ENCODE data around the gene EIF4ENIF1.
"Not testable (repeated sequence)": the region's sequence is repeated elsewhere in the genome, so short reads cannot be mapped to it uniquely, and the experiment has no call there.

The EIF4ENIF1 gene

GRCh38 chr22:31489632-31490495, at the start of gene EIF4ENIF1:
Gene EIF4ENIF1 (minus strand): TSS chr22:31489842. CDS start chr22:31488718, 1,124 bp downstream.
- DNase-seq (ENCODE audit: low spot score): peak; percentile 25

DNA sequence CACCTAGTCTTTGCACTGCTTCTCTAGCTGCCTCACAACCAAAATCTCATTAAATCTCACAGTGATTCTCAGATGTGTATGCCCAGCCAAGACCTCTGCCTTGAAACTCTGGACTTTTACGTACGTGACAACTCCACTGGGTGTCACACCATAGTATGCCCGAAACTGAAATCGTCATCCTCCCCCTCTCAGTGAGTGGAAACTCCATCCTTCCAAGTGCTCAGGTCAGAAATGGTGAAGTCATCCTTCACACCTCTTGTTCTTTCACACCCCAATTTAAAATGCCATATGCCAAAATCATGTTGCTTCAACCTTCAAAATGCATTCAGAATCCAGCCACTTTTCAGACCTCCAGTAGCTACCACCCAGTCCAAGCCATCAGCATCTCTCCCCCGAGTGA, 49.2 kb upstream of the EIF4ENIF1 start:
- no peak for DNase-seq (ENCODE audit: low spot score)

DNA sequence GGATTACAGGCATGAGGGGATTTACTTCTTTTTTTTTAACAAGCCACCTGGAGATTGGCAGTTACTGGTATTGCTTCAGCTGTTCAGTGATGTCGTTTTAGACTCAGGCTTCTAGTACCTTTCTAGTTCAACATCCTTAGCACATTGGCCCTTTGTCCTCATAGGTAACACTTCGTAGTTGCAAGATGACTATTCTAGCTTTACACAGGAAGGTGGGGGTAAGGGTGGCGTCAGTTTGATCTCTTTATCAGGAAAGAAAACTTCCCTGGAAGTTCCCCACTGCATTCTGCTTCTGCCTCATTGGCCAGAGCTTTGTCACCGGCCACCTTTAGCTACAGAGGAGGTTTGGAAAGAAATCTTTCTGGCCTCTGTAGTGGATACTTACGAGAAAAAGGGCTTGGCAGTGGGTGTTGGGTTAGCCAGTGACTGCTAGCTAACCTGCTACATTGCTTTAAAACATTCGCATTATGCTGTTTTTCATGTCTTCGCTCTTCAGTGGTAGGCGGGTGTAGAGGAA, 47.4 kb upstream of the EIF4ENIF1 start:
- no peak for DNase-seq (ENCODE audit: low spot score)

DNA sequence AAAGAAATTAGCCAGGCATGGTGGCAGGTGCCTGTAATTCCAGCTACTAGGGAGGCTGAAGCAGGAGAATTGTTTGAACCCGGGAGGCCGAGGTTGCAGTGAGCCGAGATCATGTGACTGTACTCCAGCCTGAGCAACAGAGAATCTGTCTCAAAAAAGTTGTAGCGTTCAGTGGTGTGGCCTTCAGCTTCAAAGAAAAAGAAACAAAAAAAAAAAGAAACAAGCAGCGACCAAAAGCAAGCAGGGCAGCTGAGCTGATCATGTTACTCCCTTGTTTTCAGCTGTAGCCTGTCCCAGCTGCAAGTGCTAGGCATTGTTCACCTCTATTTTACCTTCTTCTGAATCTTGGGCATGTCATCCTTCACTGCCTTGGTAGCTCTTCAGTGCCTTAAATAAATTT, 43.7 kb upstream of the EIF4ENIF1 start:
- no peak for DNase-seq (ENCODE audit: low spot score)

DNA sequence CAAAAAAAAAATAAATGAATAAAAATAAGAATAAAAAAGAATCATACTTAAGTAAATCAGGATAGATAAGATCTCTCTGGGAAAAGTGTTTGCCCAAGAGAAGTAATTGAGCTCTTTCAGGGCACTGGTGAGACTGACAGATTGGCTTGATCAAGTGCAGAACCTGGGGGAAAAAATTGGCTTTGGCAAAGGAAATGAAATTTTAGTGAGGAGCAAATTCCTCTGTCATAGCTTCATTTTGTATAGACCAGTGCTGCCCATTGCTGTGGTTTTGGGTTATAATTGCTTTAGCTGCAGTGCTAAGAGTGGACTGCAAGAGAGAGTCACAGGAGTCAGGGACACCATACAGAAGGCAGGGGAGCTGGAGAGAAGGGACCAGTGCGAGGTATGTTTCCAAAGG, 42.4 kb upstream of the EIF4ENIF1 start:
- no peak for DNase-seq (ENCODE audit: low spot score)

DNA sequence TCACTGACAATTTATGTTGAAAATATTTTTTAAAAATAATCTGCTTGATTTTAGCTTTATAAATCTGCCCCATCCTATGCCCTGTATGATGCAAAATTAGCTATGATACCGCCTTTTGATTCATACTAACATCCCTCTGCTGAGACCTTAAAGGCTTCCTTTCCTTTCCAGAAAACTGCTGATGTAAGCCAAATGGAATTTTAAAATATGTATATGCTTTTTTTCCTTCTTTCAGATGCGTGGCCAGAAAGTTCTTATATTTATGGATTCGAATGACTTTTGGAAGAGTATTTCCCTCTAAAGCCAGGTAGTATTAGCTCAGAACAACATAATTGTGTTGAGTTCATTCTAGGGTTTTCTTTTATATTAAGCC, 41.2 kb upstream of the EIF4ENIF1 start:
- DNase-seq (ENCODE audit: low spot score): no peak

DNA sequence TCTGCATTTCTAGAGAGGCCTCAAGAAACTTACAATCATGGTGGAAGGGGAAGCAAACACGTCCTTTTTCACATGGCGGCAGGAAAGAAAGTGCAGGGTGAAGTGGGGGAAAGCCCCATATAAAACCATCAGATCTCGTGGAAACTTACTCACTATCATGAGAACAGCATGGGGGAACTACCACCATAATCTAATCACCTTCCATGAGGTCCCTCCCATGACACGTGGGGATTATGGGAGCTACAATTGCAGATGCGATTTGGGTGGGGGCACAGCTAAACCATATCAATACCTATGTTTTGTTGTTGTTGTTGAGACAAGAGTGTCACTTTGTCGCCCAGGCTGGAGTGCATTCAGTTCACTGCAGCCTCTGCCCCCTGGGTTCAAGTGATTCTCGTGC, 36.6 kb upstream of the EIF4ENIF1 start:
- no peak for DNase-seq (ENCODE audit: low spot score)

DNA sequence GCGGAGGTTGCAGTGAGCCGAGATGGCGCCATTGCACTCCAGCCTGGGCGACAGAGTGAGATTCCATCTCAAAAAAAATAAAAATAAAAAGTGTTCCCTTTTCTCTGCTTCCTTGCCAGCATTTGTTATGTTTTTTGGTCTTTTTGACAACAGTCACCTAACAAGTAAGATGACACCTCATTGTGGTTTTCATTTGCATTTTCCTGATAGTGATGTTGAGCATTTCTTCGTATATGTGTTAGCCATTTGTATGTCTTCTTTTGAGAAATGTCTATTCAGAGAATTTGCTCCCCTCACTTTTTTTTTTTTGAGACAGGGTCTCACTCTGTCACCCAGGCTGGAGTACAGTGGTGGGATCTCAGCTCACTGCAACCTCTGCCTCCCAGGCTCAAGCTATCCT, 34.5 kb upstream of the EIF4ENIF1 start:
- not testable (repeated sequence) for DNase-seq (ENCODE audit: low spot score)

DNA sequence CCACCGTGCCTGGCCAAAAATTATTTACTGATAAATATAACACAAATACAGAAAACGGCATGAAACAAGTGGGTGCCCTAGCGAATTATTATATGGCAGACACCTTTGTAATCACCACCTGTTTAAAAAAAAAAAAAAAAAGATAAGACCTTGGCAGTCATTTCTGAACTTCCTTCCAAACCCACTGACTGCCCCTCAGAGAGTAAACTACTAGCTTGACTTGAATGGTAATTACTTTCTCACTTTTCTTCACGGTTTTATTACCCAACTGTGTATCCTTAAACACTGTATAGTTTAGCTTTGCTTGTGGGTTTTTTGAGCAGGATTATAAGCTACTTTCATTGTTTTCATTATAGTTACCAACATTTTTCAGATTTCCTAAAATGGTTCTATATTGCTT, 30.4 kb upstream of the EIF4ENIF1 start:
- no peak for DNase-seq (ENCODE audit: low spot score)

GRCh38 chr22:31509061-31509762, 19.6 kb upstream of the EIF4ENIF1 start:
- DNase-seq (ENCODE audit: low spot score): no peak

GRCh38 chr22:31508536-31508935, 18.9 kb upstream of the EIF4ENIF1 start:
- no peak for DNase-seq (ENCODE audit: low spot score)

- DNase-seq (ENCODE audit: low spot score): not testable (repeated sequence)
Observed at GRCh38 chr22:31507517-31507916, 17.9 kb upstream of the EIF4ENIF1 start.

- DNase-seq (ENCODE audit: low spot score): no peak
Observed at GRCh38 chr22:31504282-31504681, 14.6 kb upstream of the EIF4ENIF1 start.

- no peak for DNase-seq (ENCODE audit: low spot score)
Observed at GRCh38 chr22:31503211-31503964, 13.7 kb upstream of the EIF4ENIF1 start.

- DNase-seq (ENCODE audit: low spot score): no peak
Observed at GRCh38 chr22:31501738-31502137, 12.1 kb upstream of the EIF4ENIF1 start.

- DNase-seq (ENCODE audit: low spot score): no peak
Observed at GRCh38 chr22:31497148-31497938, 7.7 kb upstream of the EIF4ENIF1 start.

GRCh38 chr22:31496735-31497146, 7.1 kb upstream of the EIF4ENIF1 start:
- no peak for DNase-seq (ENCODE audit: low spot score)

DNA sequence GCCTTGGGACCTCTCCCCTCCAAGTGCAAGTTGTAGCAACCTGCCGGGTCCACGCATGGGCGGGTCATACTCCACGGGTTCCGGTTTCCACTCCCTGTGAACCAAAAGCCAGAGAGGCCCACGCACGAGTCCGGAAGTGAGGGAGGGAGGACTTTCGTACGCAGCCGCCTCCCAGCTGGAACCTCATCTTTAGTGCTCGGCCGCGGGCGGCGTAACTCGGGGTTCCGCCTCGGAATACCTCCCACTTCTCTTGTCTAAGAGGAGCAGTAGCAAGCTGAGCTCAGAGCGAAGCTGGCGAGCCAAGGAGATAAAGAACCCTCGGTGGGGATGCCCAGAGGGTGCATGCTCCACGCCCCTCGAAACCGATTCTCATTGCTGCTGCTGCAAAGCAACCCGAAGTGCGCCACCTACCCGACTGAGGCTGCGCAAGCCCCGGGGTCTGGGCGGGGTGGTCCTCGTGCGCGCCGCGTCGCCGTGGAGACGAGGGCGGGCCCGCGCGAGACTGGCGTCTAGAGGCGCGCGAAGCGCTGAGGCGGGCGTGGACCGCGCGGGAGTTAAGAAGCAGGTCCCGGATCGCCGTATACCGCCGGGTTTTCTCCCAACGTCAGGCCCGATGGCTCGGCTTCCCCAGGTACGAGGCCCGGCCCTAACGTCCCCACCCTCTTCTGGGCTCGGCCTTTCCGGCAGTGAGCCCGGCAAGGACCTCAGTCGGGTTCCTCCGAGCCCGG, 6.5 kb upstream of the EIF4ENIF1 start, which contains the start of gene SFI1:
TSS of gene SFI1 (plus strand) at position 530 of the 728 bp plus-strand sequence. CDS start 11,749 bp downstream, outside the sequence.
- DNase-seq (ENCODE audit: low spot score): peak; percentile 87

DNA sequence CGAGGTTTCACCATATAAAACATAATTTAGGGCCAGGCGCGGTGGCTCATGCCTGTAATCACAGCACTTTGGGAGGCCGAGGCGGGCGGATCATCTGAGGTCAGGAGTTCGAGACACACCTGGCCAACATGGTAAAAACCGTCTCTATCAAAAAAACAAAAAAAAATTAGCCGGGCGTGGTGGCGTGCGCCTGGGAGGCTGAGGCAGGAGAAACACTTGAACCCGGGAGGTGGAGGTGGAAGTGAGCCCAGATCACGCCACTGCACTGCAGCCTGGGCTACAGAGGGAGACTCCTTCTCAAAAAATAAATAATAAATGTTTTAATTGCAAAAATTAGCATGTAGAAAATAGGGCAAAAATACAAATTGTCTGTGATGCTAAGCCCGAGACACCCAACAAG, 5.7 kb upstream of the EIF4ENIF1 start:
- no peak for DNase-seq (ENCODE audit: low spot score)

GRCh38 chr22:31493355-31493754, 3.7 kb upstream of the EIF4ENIF1 start:
- DNase-seq (ENCODE audit: low spot score): not testable (repeated sequence)

DNA sequence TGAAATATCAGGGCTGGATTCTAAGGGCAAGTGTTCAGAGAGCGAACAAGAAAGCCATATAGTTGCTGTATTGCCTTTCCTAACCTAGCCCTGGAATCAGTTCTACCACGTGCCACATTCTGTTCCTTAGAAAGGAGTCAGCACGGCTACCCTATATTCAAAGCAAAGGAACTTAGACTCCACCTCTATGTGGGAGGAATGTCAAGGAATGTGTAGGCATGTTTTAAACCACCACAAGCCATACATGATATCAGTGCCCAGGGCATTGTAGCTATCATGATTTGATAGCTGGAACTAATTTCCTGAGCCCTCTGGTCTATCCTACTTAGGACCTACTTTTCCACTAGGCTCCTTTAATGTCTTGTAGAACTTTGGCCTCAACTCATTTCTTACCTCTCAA, 2.5 kb upstream of the EIF4ENIF1 start:
- DNase-seq (ENCODE audit: low spot score): no peak
